Epithelial cell of prostate (primary cell): ENCODE data around the gene HMGCR.

Experiments
- DNase-seq: peaks from one replicate; pipeline ENCODE4 v3.0.0-alpha.2; 2011; ENCODE audit warnings: low read depth, low spot score
- H3K27ac ChIP-seq: fragments of 450-650 bp; 2 replicates; pipeline ENCODE4 v1.5.1; 2017; ENCODE audit warnings: mild to moderate bottlenecking

HMGCR gene

DNA sequence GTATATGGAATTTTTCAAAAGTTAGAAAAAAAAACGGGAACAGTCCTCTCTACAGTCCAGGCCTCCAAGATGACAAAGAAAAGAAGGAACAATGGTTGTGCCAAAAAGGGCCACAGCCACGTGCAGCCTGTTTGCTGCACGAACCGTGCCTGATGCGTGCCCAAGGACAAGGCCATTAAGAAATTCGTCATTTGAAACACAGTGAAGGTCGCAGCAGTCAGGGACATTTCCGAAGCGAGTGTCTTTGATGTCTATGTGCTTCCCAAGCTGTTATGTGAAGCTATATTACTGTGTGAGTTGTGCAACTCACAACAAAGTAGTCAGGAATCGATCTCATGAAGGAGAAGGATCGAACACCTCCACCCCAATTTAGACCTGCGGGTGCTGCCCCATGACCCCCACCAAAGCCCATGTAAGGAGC is 37.4 kb downstream of the HMGCR start:
- DNase-seq = no peak
- no peak overlapping the region for H3K27ac ChIP-seq

DNA sequence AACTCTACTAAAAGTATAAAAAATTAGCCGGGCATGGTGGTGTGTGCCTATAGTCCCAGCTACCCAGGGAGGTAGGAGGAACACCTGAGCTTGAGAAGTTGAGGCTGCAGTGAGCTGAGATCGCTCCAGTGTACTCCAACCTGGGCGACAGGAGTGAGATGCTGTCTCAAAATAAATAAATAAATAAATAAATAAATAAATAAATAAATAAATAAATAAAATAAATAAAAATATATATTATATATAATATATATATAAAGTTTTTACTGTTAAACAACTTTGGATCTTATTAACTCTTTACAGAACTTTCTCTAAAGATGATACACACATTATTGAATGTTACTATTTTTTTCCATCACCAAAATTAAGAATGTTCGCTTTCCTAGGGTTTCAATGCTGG is 38.4 kb downstream of the HMGCR start:
- no peak for DNase-seq
- H3K27ac ChIP-seq = no peak overlapping the region

DNA sequence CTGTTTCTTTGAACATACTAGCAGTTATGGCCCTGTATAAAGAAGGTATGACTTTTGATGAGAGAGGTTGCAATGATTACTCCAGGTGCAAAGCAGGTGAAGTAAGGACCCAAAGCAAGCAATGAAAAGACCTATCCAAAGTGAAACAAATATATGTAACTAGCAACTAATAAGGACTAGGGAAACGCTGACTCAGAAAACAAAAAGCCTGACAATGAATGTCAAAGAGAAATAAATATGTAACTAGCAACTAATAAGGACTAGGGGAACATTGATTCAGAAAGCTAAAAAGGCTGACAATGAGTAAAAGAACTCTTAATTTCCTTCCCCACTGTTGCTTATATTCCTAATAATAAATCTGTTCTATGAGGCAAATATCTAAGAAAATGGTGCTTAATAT is 43.1 kb downstream of the HMGCR start:
- H3K27ac ChIP-seq = no peak overlapping the region
- no peak for DNase-seq

DNA sequence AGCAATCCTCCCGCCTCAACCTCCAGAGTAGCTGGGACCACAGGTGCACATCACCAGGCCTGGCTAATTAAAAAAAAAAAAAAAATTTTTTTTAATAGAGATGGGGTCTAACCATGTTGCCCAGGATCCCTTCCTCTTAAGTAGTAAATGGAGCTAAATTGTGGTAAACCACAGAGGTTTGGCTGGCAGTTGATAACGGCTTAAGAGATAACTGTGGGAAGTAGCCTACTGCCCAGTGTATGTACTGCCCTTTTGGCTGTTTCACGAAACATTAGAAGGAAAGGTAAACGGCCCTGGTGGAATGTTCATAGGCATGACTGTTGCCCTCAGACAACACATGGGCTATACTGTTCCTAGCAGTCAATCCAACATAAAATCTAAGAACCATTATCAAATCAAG is 44.4 kb downstream of the HMGCR start:
- no peak overlapping the region for H3K27ac ChIP-seq
- DNase-seq = no peak

DNA sequence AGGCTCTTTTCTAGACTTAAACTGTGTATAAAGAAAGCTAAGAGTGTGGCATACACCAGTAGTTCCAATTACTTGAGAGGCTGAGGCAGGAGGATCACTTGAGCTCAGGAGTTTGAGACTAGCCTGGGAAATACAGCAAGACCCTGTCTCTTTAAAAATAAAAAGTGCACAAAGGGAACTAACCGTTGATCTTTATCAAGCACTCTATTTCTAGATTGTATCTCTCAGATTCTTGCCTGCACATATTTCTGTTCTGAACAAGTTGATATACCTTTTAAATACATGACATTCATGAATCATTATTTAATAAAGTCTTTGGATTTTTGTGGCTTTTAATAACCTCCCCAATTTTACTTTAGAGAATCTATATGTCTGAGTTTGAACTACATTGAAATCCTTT is 47.2 kb downstream of the HMGCR start:
- no peak overlapping the region for H3K27ac ChIP-seq
- DNase-seq = no peak

DNA sequence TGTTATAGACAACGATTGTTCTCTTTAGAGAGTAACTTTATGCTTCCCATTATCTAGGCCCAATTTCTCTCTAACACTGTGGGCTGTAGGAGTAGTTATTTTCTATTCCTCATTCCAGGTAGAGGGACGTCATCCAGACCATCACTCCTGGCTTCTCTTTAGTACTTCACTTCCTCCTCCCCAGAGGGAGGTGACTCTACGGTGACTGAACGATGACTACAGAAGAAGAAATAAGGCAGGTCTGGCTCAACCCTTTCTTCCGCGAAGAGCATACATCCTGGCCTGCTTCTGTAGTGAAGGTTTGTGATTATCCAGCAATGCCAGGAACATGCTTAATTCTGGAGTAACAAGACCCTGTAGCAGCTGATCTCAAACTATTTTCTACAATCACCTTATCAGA is 50.8 kb downstream of the HMGCR start:
- peak overlapping the region; percentile 39 for H3K27ac ChIP-seq

DNA sequence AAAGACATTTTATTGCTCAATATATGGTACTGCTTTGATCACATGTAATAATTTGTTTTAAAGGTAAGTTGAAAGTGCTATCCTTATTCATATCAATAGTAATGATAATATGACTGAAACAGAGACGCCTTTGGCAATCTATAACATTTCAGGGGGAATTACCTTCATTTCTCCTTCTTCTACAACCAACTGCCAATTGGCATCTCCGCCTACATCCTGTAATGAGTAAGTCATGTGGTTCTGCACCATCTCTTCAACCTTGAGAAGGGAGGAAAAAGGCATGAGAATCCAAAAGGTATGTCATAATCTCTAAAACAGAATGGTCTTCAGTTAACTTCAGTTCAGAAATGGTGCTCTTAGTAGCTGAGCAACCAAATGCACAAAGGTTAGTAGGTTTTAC is 52.4 kb downstream of the HMGCR start:
- DNase-seq = no peak

More for the DNA sequence above, 50.8 kb downstream of the HMGCR start:
- DNase-seq = no peak

DNA sequence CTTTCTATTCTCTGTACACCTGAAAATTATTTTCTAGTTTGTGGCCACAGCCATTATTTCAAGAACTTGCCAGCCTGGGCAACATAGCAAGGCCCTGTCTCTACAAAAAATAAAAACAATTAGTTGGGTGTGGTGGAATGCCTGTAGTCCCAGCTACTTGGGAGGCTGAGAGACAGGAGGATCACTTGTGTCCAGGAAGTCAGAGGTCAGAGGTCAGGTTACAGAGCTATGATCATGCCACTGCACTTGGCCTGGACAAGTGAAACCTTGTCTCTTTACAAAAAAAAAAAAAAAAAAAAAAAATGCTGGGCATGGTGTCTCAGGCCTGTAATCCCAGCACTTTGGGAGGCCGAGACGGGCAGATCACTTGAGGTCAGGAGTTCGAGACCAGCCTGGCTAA is 58.3 kb downstream of the HMGCR start:
- no peak overlapping the region for H3K27ac ChIP-seq
- no peak for DNase-seq

More for the DNA sequence above, 52.4 kb downstream of the HMGCR start:
- no peak overlapping the region for H3K27ac ChIP-seq

DNA sequence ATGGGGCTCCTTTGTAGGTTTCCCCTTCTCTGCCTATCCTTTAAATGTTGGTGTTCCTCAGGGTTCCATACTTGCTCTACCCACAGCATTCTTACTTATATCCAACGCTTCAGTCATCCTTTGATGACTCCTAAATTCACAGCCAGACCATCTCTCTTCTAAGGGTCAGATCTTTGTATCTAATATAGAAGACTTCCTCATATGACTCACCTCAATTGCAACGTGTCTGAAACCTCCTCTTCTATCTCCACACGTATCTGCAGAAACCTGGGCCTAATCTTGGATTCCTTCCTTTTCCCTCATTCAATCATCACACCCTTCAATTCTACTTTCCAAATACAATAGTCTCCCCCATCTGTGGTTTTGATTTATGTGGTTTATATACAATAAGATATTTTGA is 68.3 kb downstream of the HMGCR start:
- H3K27ac ChIP-seq = peak overlapping the region; percentile 49
- DNase-seq = peak; percentile 34
